ENCODE data around the gene NPHS1.
"Not testable (repeated sequence)": the region's sequence is repeated elsewhere in the genome, so short reads cannot be mapped to it uniquely, and the experiment has no call there.

Gene NPHS1

DNA sequence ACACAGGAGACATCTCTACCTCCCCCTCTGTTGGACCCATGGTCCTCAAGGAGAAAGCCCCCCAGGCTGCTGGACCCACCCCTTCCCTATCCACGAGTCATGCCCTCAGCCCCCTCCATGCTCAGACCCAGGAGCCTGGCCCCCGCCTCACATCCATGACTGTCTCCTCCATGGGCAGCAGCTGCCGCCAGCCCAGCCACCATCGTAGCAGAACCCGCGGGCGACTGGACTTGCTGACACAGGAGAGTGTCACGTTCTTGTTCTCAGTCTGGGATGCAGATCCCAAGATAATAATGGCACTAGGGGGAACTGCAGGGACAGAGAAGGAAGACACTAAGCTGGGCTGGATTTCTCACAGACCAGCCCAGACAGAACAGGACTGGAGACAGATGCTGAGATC lies 3.8 kb downstream of the NPHS1 start:
- DNase-seq = no peak

DNA sequence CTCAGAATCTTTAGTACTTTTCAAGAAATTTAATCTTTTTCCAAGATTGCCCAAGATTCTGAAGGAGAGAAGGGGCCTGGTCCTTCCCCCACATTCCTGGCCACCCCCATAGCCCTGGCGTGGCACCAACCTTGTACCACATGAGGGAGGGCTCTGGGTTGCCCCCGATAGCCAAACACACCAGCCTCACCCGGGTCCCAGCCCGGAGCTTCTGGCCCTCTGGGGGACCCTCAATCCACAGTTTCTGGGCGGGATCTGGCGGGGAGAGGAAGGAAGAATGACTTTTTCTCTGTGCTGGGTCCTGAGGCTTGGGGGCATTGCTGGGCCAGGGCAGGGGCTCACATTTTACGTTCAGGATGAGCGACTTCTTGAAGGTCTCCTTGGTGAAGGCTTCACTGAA lies 4.4 kb downstream of the NPHS1 start:
- DNase-seq = no peak

DNA sequence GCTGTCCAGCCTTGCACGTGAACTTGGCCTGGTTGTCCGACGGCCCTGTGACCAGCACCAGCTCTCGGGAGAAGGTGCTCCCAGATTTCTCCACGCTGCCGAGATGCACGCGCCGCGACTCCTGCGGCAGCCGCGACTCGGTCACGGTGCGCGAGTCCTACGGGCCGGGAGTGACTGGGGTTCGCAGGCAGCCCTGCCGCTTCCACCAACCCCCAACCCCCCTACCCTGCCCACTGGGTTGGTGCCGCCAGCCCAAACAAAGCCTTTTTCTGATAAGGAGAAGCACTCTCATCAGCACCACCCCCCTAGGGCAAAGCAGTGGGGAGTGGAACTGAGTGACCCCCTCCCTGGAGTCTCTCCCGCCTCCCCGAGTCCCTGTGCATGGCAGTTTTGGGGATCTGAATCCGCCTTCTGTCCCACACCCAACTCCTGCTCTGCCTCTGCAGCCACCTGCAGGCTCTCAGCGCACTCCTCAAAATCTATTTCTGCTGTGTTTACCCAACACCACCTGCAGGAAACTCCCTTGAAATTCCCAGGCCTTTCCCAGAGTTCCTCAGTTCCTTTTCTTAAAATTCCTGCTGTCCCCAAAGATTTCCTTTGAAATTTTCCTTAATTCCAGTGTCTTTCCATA lies 6.2 kb downstream of the NPHS1 start:
- DNase-seq = peak; percentile 21

DNA sequence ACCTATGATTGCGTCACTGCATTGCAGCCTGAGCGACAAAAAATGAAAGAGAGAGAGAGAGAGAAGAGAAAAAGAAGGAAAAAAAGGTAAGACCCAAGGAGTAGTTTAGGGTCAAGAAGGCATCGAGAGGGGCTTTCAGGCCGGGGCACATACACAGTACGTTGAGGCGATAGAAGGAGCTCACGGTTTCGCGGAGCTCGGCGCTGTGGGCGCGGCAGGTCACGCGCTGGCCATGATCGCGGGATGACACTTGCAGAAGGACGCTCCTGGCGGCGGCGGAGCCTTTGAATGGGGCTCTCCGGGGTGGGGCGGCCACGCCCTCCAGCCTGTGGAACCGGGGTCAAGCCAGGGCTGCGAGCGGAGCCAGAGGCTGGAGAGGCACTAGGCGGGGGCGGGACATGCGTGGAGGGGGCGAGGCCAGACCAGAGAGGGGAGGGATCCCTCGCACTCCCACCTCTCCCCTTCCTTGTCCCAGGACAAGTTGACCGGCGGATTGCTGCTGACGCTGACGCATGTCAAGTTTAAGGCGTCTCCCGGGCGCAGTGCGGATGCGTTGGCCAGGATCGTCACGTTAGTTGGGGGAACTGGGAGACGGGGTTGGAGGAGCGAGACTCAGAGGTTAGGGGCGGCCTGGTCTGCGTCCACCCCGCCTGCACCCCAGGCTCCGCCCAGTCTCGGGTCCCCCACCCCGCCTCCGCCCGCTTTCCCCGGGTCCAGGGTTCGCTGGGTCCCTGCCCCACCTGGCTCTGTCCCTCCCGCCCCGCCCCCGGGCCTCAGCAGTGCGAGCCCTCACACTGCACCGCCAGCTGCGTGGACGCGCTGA lies 6.9 kb downstream of the NPHS1 start:
- DNase-seq = peak; percentile 39

DNA sequence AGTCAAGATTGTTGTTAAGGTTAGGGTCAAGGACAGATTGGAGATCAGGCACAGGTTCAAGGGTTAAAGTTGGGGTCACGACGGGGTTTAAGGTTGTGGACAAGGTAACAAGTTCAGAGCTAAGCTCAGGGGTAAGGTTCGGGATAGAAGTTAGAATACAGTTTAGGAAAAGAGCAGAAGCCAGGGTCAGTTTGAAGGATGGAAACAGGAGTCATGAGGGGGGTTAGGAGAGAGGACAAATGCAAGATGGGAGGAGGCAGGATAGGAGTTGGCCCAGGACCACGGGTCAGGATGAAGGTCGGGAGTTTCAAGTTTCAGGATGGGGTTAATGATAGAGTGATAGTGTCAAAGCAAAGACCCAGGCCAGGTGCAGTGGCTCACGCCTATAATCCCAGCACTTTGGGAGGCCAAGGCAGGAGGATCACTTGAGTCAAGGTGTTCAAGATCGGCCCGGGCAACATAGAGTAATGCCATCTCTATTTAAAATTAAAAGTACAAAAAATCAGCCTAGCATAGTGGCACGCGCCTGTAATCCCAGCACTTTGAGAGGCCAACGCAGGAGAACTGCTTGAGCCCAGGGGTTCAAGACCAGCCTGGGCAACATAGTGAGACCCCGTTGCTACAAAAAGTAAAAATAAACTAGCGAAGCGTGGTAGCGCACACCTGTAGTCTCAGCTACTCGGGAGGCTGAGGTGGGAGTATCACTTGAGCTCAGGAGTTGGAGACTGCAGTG lies 7.7 kb downstream of the NPHS1 start:
- DNase-seq = no peak

DNA sequence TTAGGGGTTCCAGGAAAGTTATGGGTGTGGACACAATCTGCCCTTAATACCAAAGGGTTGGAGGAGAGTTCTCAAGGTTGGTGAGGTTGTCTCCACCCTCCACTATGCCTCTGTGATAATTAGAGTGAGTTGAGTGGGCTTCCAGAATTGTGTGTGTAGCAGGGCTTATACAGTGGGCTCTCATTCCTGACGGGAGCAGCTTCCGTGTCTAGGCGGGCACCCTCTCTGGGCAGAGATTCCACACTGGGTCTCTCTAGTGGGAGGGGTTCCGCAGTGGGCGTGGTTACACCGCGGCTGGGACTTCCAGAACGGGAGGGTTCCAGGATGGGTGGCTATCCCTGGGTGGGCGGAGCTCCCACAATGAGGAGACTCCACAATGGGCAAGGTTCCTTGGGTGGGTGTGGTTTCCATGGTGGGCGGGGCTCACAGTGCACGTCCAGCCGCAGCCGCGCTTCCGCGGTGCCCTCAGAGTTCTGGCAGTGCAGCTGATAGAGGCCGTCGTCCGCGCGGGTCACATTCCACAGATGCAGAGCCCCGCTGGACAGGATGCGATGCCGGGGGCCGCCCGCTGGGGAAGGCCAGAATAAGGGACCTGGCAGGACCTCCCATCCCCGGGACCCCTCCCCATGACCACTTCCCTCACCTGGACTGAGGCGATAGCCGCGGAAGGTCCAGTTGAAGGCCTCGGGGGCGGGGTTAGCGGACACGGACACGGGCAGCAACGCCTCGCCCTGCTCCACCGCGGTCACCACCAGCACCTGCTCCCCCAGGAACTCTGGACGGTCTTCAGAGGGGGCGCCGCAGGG lies 8.4 kb downstream of the NPHS1 start:
- DNase-seq = peak; percentile 69

DNA sequence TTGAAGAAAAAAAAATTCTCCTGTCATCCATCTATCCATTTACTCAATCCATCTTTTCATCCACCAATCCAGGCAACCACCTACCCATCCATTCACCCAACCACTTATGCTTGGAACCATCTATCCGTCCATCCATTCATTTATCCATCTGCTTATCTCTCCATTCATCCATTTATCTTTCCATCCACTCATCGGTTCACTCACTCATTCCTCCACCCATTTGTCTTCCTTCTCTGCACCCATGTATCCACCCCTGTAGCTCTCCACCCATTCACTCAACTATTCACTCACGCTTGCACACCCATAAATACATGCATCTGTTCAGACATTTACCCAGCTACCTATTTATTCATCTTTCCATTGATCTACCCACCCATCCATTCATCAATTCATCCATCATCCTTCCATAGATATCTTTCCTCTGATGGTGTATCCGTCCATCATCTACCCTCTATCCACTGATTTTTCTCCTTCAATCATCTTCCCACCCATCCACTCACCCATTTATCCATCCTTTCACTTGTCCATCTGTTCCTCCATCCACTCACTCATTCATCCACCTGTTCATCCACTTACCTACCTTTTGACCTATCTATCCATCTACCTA lies 9.5 kb downstream of the NPHS1 start:
- no peak for DNase-seq

DNA sequence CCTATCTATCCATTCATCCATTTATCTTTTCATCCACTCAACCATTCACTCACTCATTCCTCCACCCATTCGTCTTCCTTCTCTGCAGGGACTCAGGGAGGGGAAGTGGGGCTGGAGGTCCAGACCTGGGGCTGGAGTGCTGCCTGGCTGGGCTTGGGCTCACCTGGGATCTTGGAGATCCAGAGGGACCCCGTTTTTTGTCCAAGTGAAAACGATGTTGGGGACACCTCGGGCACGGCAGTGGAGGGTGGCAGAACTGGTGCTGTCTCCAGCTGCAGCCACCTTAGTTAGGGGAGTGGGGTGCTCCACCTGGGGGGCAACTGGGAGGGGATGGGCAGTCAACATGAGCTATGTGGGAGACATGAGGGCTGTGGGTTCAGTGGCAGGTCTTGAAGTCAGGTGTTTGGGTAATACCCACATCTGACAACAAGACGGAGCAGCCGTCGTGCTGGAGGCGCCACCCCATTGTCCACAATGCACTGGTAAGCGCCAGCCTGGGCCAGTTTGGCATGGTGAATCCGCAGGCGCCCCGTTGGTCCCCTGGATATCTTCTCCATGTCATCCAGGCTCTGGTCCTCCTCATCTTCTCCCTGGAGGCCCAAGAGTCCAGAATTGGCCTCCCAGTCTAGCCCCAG lies 10.2 kb downstream of the NPHS1 start:
- no peak for DNase-seq

DNA sequence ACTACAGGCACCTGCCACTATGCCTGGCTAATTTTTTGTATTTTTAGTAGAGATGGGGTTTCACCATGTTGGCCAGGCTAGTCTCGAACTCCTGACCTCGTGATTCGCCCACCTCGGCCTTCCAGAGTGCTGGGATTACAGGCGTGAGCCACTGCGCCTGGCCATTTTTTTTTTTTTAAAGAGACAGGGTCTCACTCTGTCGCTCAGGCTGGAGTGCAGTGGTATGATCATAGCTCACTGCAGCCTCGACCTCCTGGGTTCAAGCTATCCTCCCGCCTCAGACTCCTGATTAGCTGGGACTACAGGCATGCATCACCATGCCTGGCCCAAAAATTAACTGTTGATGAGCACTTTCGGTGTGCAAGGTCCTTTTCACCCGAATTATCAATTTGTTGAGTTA lies 16.2 kb downstream of the NPHS1 start:
- DNase-seq = not testable (repeated sequence)

DNA sequence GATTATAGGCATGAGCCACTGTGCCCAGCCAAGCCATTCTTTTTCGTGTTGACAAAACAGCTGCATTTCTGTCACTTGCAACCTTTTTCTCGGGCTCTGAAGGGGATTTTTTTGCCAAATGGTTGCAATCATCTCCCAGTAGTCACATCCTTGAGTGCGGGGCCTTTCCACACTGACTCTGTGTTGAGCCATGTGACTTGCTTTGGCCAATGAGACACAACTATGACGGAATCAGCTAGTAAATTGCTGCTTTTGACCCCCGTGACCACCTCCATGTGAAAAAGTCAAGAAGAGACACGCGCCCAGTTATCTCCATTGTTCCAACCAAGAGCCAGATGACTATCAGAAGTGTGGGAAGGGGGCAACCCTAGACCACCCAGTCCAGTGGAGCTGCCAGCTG lies 18.3 kb downstream of the NPHS1 start:
- DNase-seq = no peak

DNA sequence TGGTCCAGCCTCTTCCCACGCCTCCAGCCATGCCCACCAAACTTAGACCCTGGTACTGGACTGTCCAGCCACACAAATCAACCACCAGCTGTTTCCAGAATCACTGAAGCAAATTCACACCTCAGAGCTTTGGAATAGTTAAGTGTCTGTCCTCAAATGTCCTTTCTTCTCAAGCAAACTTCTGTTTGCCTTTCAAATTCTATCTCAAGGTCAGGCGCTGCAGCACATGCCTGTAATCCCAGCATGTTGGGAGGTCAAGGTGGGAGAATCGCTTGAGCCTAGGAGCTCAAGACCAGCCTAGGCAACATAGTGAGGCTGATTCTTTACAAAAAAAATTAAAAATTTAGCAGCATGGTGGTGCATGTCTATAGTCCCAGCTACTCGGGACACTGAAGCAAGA lies 20.2 kb downstream of the NPHS1 start:
- DNase-seq = no peak

DNA sequence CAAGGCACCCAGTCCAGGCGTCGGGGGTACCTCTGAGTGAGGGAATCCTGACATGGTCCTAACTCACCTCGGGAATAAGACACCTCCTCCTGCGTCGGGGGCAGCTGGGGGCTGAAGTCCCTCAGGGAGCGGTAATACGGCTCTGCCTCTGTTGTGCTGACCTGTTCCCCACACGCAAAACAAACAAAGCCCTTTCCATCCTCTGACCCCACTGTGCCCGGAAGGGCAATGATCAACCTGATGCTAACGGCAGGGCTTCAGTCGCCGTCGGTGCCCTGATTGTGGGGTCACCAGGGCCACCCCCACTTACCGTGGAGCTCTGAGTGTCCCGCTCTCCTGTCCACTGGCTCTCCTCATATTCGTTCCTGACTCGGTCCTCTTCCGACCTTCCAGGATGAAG lies 21.3 kb downstream of the NPHS1 start:
- DNase-seq = no peak

DNA sequence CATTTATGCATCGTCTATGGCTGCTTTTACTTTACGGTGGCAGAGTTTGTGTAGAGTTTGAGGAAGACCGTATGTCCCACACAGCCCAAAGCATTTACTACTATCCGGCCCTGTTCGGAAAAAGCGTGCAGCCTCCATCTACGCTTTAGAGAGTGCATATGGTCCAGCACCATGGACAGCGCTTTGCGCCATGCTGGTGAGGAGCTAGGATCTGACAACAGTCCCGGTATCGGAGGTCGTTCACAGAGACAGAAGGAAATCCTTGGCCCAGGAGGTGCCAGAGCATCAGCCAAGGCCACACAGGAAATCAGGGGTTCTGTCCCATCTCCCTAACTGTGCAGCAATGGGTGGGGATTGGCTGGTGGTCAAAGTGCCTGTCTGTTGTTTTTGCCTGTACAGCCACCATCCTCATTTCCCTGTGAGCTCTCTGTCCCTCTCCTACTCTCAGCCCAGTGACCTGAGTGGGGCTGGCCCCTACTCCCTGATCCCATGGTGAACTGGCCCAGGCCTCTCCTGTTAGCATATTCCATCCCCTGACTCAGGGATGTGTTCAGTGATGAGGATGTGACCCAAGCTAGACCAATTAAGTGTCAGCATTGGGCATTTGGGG lies 23.5 kb downstream of the NPHS1 start:
- peak; percentile 89 for DNase-seq

DNA sequence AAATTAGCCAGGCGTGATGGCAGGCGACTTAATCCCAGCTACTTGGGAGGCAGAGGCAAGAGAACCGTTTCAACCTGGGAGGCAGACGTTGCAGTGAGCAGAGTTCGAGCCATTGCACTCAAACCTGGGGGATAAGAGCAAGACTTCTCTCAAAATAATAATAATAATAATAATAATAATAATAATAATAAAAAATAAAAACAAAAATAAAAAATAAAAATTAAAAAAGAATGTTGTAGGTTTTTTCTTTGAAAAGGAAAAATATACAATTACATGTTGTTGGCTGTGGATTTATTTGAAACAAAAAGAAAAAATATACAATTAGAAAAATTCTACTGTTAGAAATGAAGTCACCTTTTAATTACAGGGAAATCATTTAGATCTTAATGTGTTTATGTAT lies 28.2 kb downstream of the NPHS1 start:
- DNase-seq = no peak

DNA sequence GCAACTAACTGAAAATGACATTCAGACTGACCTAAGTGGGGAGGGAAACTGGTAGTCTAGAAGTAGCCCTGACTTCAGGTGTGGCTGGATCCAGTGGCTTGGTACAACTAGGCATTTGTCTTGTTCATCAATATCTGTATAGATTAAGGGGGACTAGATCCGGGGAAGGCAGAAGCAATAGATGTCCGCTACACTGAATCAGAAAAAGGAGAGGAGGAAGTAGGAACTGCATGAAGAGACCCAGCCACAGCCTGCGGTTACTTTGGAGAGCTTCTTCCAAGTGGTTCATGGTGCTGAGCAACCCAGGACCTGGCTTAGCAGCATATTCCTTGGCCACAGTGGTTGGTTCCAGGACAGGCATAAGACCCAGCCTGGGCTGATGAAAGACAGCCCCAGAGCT lies 29.7 kb downstream of the NPHS1 start:
- no peak for DNase-seq

DNA sequence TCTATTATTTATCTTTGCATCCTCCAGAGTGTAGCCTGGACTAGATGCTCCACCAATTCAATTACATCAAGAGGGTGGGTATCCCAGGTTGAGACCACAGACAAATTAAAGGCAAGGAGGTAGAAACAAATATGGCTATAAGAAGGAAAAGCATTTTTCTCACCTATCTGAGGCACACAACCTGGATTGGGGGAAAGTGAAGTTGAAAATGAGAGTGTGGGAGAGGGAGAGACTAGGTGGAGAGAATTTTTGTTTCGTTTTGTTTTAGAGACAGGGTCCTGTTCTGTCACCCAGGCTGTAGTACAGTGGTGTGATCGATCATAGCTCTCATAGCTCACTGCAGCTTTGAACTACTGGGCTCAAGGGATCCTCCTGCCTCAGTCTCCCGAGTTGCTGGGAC lies 33.9 kb downstream of the NPHS1 start:
- no peak for DNase-seq

DNA sequence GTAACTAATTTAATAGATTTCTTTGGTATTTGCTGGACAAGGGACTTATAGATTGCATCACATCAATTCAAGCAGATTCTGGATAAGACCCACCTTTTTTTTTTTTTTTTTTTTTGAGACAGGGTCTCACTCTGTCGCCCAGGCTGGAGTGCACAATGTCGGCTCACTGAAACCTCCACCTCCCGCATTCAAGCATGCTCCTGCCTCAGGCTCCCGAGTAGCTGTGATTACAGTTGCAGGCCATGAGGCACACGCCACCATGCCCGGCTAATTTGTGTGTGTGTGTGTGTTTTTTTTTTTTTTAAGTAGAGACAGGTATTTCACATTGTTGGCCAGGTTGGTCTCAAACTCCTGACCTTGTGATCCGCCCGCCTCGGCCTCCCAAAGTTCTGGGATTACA lies 35.5 kb downstream of the NPHS1 start:
- no peak for DNase-seq

DNA sequence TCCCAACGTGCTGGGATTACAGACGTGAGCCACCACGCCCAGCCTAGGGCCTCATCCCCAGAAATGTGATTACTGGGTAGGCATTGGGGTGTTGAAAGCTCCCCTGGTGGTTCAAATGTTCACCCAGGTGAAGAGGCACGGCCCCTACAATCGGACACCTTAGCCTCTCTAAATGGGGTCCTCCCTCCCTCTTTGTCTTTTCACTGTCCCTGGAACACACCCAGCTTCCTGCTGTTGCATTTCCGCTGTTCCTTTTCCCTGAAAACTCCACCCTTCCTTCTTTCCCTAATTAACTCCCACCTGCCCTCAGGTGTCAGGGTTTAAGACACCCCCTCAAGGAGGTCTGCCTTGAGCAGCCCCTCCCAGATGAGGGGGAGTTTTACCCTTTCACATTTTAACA lies 36.0 kb downstream of the NPHS1 start:
- no peak for DNase-seq

DNA sequence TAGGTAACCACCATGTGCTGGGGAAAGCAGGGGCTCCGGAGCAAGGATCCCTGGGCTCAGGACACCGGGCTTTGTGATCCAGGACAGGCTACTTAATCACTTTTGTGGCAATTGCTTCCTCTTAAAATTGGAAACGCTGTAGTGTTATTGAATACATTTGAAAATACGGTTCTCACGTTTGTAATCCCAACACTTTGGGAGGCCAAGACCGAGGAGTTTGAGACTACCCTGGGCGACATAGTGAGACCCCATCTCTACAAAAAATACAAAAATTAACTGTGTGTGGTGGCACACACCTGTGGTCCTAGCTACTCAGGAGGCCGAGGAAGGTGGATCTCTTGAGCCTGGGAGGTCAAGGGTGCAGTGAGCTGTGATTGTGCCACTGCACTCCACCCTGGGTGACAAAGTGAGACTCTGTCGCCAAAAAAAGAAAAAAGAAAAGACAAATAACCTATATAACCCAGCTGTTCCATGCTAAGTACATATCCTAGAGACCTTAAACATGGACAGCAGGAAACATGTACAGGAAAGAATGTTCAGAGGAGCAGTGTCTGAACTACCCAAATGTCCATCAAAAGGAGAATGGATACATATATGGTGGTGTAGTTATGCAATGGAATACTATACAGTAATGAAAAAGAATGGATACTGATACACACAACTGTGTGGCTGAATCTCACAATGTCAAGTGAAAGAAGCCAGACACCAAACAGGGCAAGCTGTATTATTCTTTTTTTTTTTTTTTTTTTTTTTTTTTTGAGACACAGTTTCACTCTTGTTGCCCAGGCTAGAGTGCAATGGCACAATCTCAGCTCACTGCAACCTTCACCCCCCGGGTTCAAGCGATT lies 39.0 kb downstream of the NPHS1 start:
- no peak for DNase-seq

DNA sequence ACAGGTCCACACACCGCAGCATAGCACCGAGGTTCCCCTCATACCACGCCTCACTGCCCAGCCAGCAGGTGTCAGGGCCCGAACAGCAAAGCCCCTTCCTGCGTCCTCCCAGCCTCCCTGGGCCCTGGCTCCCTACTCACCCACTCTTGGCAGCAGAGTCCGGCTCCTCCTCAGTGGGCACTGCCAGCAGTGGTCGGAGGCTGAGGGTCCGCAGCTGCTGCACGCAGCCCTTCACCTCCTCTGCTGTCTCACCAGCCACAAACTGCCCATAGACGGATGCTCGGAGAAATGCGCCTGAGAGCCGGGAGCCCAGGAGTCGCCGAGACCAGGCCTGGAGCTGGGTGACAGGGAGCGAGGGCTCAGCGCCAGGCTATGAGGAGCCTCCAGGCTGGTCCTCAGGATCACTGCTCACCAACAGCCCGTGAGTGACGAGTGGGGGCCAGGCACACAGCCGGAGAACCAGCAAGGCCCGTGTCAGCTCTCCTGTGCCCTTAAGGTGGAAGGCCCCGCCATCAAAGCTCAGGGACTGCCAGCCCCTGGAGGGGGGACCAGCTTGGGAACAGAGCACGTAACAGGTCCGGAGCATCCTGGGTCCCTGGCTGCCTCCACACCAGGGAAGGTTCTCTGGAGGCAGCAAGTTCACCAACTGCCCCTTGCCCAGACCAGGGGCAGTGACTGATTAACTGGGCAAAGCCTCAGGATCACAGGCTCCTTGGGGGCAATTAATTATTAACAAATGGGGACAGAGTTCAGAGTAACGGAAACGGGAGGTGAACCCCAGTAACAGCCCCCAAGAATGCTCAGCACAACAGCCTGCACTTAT lies 39.9 kb downstream of the NPHS1 start, which contains the start of gene PRODH2:
Gene PRODH2 (minus strand): TSS at position 626 of the 823 bp plus-strand sequence. CDS start 40 bp downstream, at position 586.
- no peak for DNase-seq

Measured in hematopoietic multipotent progenitor cell treated with erythropoietin and hydrocortisone succinate and interleukin-3 and kit ligand, for 6 days (in vitro differentiated cells).